Activated naive CD4-positive, alpha-beta T cell treated with anti-CD3 and anti-CD28 coated beads for 36 hours (primary cell): Measurements from ENCODE around the gene SCAMP4. TPM values are rescaled to one million over a fixed set of nuclear protein-coding genes. Genes with fewer than 3 reads are reported as not detected.

Experiments
- CTCF ChIA-PET: fragments of 350-600 bp; sonication (Branson Sonifier 250); formaldehyde crosslinking; loops from one replicate; lab custom pipeline; 2021; ENCODE audit warnings: antibody characterized with exemption; lab: Charles Lee
- DNase-seq: peaks from one replicate; pipeline ENCODE4 v3.0.0-alpha.2; 2020
- H3K27ac Mint-ChIP-seq: one replicate; pipeline ENCODE4 v1.8.0; 2021; ENCODE audit warnings: mild to moderate bottlenecking, mixed read lengths
- H3K27me3 Mint-ChIP-seq: one replicate; pipeline ENCODE4 v1.8.0; 2021; ENCODE audit warnings: low read depth, mixed read lengths
- H3K36me3 Mint-ChIP-seq: one replicate; pipeline ENCODE4 v1.8.0; 2021; ENCODE audit warnings: low read depth, mixed read lengths
- H3K4me1 Mint-ChIP-seq: one replicate; pipeline ENCODE4 v1.8.0; 2021; ENCODE audit warnings: low read depth, mixed read lengths
- H3K4me3 Mint-ChIP-seq: one replicate; pipeline ENCODE4 v1.8.0; 2021; ENCODE audit warnings: mild to moderate bottlenecking, moderate library complexity, mixed read lengths
- H3K9me3 Mint-ChIP-seq: one replicate; pipeline ENCODE4 v1.8.0; 2021; ENCODE audit warnings: mixed read lengths
- intact Hi-C: fragments of 100-400 bp; cut with micrococcal nuclease; formaldehyde crosslinking; loops from one replicate; pipeline ENCODE4 v1.15.1; 2023
- total RNA-seq, 2 experiments: library from RNA; stranded (reverse); gene quantifications; one replicate each; pipeline ENCODE4 v1.2.3, GENCODE V29; 2021

SCAMP4 gene
- total RNA-seq, 2 experiments from 2014 or later, result 12.1 to 14.5 TPM

- H3K27me3 Mint-ChIP-seq, result no peaks in the 10 kb centered on the region
- peak overlapping the region; percentile 4 for H3K27ac Mint-ChIP-seq
Observed at GRCh38 chr19:1936916-1937610, 31.9 kb downstream of the SCAMP4 start.

GRCh38 chr19:1938071-1938470, 32.9 kb downstream of the SCAMP4 start:
- Mint-ChIP-seq H3K36me3 (peaks cover 4% of the 10 kb centered on the region), H3K4me1 (peaks cover 14% of the 10 kb centered on the region), H3K27me3 (no peaks in the 10 kb centered on the region), H3K27ac (no peak overlapping the region), H3K9me3 (peaks cover 4% of the 10 kb centered on the region), H3K4me3 (no peak overlapping the region)
- intact Hi-C loops, result no loop called here
- CTCF ChIA-PET, result no interaction called here
- DNase-seq, result no peak

More at GRCh38 chr19:1936916-1937610, 31.9 kb downstream of the SCAMP4 start:
- intact Hi-C loops, result no loop called here
- peaks cover 2% of the 10 kb centered on the region for H3K36me3 Mint-ChIP-seq
- DNase-seq, result no peak
- peaks cover 9% of the 10 kb centered on the region for H3K9me3 Mint-ChIP-seq
- no peak overlapping the region for H3K4me3 Mint-ChIP-seq
- CTCF ChIA-PET, result interaction anchor here (0.7 to 1.3 kb wide), 2 partner anchors 8 to 9 kb away, joined by 4 read pairs; no protein-coding TSS in a partner anchor
- H3K4me1 Mint-ChIP-seq, result peaks cover 9% of the 10 kb centered on the region

GRCh38 chr19:1941146-1942077, 36.2 kb downstream of the SCAMP4 start, which contains the start of gene CSNK1G2:
Gene CSNK1G2 (plus strand): TSS chr19:1941172. CDS start chr19:1969773, 28,601 bp downstream.
- peaks cover 4% of the 10 kb centered on the region for H3K36me3 Mint-ChIP-seq
- no peaks in the 10 kb centered on the region for H3K9me3 Mint-ChIP-seq
- CTCF ChIA-PET, result interaction anchor here (1.2 to 2.1 kb wide), 2 partner anchors 13 to 139 kb away, joined by 3 to 10 read pairs; no protein-coding TSS in a partner anchor
- peak within 1 kb of the TSS; percentile 91 for H3K4me3 Mint-ChIP-seq
- H3K27me3 Mint-ChIP-seq, result no peaks in the 10 kb centered on the region
- DNase-seq, result no peak
- H3K27ac Mint-ChIP-seq, result peak within 1 kb of the TSS; percentile 96
- intact Hi-C loops, result loop anchor here (1.0 kb wide), 4 partner anchors 12 to 155 kb away; partner anchors contain the start of genes ADAT3, IZUMO4, MOB3A and SCAMP4
- H3K4me1 Mint-ChIP-seq, result peaks cover 31% of the 10 kb centered on the region

GRCh38 chr19:1942078-1942933, 37.1 kb downstream of the SCAMP4 start:
- DNase-seq, result peak; percentile 89

GRCh38 chr19:1942934-1943555, 37.8 kb downstream of the SCAMP4 start:
- H3K27ac Mint-ChIP-seq, result peak overlapping the region; percentile 92
- CTCF ChIA-PET, result interaction anchor here (0.6 to 2.1 kb wide), 3 partner anchors 15 to 282 kb away, joined by 3 to 10 read pairs (median 3); no protein-coding TSS in a partner anchor
- H3K36me3 Mint-ChIP-seq, result peaks cover 4% of the 10 kb centered on the region
- H3K4me1 Mint-ChIP-seq, result peaks cover 31% of the 10 kb centered on the region
- peak overlapping the region; percentile 91 for H3K4me3 Mint-ChIP-seq
- DNase-seq, result no peak
- H3K9me3 Mint-ChIP-seq, result no peaks in the 10 kb centered on the region
- no peaks in the 10 kb centered on the region for H3K27me3 Mint-ChIP-seq
- intact Hi-C loops, result loop anchor here (1.0 kb wide), 4 partner anchors 14 to 153 kb away; partner anchors contain the start of genes ADAT3, IZUMO4, MOB3A and SCAMP4

More at GRCh38 chr19:1942078-1942933, 37.1 kb downstream of the SCAMP4 start:
- Mint-ChIP-seq H3K4me1 (peaks cover 31% of the 10 kb centered on the region), H3K9me3 (no peaks in the 10 kb centered on the region), H3K27me3 (no peaks in the 10 kb centered on the region), H3K36me3 (peaks cover 4% of the 10 kb centered on the region), H3K27ac (peak overlapping the region; percentile 92), H3K4me3 (peak overlapping the region; percentile 91)
- intact Hi-C loops, result loop anchor here (1.0 kb wide), 4 partner anchors 13 to 154 kb away; partner anchors contain the start of genes ADAT3, IZUMO4, MOB3A and SCAMP4
- CTCF ChIA-PET, result interaction anchor here (1.2 to 2.1 kb wide), 2 partner anchors 14 to 139 kb away, joined by 3 to 10 read pairs; no protein-coding TSS in a partner anchor

GRCh38 chr19:1943661-1944087, 38.5 kb downstream of the SCAMP4 start:
- H3K9me3 Mint-ChIP-seq, result no peaks in the 10 kb centered on the region
- peaks cover 34% of the 10 kb centered on the region for H3K4me1 Mint-ChIP-seq
- no peak overlapping the region for H3K27ac Mint-ChIP-seq
- CTCF ChIA-PET, result interaction anchor here (0.6 to 2.1 kb wide), 2 partner anchors 16 to 282 kb away, joined by 3 to 10 read pairs; no protein-coding TSS in a partner anchor
- H3K36me3 Mint-ChIP-seq, result peaks cover 4% of the 10 kb centered on the region
- H3K27me3 Mint-ChIP-seq, result no peaks in the 10 kb centered on the region
- intact Hi-C loops, result no loop called here
- no peak for DNase-seq
- peak overlapping the region; percentile 91 for H3K4me3 Mint-ChIP-seq

GRCh38 chr19:1944088-1944915, 39.1 kb downstream of the SCAMP4 start:
- DNase-seq, result no peak
- no peaks in the 10 kb centered on the region for H3K27me3 Mint-ChIP-seq
- intact Hi-C loops, result no loop called here
- H3K4me1 Mint-ChIP-seq, result peaks cover 37% of the 10 kb centered on the region
- H3K4me3 Mint-ChIP-seq, result peak overlapping the region; percentile 34
- peaks cover 6% of the 10 kb centered on the region for H3K36me3 Mint-ChIP-seq
- no peaks in the 10 kb centered on the region for H3K9me3 Mint-ChIP-seq
- CTCF ChIA-PET, result interaction anchor here (1.5 kb wide), 1 partner anchor 15 kb away, joined by 5 read pairs; no protein-coding TSS in a partner anchor
- no peak overlapping the region for H3K27ac Mint-ChIP-seq

- Mint-ChIP-seq H3K4me3 (no peak overlapping the region), H3K4me1 (peaks cover 32% of the 10 kb centered on the region), H3K9me3 (no peaks in the 10 kb centered on the region), H3K36me3 (peaks cover 8% of the 10 kb centered on the region), H3K27me3 (no peaks in the 10 kb centered on the region), H3K27ac (no peak overlapping the region)
- CTCF ChIA-PET, result interaction anchor here (0.7 to 1.5 kb wide), 4 partner anchors 14 to 57 kb away, joined by 4 to 5 read pairs (median 4); no protein-coding TSS in a partner anchor
- intact Hi-C loops, result no loop called here
- no peak for DNase-seq
Observed at GRCh38 chr19:1944916-1945561, 39.8 kb downstream of the SCAMP4 start.

GRCh38 chr19:1945899-1946298, 40.7 kb downstream of the SCAMP4 start:
- Mint-ChIP-seq H3K4me3 (no peak overlapping the region), H3K36me3 (peaks cover 8% of the 10 kb centered on the region), H3K27ac (peak overlapping the region; percentile 16), H3K9me3 (no peaks in the 10 kb centered on the region), H3K27me3 (no peaks in the 10 kb centered on the region), H3K4me1 (peaks cover 36% of the 10 kb centered on the region)
- intact Hi-C loops, result no loop called here
- CTCF ChIA-PET, result interaction anchor here (0.5 to 1.5 kb wide), 8 partner anchors 11 to 149 kb away, joined by 3 to 7 read pairs (median 4); no protein-coding TSS in a partner anchor
- DNase-seq, result peak; percentile 52
